Measurements from ENCODE around the gene SELL.
"Not testable (repeated sequence)": the region's sequence is repeated elsewhere in the genome, so short reads cannot be mapped to it uniquely, and the experiment has no call there.

The SELL gene

DNA sequence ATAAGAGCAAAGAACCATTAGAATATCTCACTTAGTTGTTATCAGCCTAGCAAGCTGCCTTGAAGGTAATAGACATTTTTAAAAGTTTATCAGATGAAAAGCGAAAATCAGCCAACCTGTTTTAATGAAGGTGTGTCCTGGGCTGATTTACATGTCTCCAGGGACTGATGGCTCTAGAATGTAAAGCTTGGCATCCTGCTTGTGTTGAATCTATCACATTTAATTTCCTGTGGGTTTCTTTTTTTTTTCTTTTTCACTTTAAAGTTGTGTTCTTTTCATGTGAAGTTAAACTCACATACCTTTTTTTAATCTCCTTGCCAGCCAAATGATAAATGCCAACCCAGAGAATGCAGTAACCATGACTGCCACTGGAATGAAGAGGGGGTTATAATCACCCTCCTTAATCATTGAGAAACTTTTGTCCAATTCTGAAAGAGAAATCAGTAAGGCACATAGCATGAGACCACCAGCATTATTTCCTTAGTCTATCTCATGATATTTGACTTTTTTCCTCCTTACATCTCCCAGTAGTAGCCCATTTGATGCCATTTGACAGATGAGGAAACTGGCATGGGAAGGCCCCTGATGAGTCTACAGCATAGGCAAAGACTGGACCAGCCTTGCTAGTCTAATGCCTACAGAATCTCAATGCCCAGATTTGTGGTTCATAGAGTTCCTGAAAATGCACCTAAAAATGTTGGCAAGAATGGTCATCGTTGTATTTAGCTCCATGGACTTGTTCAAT lies 10.0 kb downstream of the SELL start:
- DNase-seq: no peak

DNA sequence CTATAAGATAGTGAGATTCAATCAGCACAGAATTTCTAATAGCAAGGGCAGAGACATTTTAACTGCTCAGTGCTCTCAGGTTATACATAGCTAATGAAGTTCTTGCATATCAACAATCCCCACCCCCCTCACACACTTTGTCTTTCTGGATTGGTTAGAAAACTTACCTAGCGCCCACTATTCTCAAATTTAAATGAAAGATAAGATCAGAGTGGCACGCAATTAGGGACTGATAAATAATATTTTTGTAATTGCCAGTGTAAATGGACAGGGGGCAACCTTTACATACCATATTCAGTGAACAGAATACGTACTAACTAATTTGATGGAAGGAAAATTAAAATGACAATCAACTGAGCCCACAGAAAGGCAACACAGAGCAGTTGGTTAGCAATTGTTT lies 11.7 kb downstream of the SELL start:
- no peak for DNase-seq

DNA sequence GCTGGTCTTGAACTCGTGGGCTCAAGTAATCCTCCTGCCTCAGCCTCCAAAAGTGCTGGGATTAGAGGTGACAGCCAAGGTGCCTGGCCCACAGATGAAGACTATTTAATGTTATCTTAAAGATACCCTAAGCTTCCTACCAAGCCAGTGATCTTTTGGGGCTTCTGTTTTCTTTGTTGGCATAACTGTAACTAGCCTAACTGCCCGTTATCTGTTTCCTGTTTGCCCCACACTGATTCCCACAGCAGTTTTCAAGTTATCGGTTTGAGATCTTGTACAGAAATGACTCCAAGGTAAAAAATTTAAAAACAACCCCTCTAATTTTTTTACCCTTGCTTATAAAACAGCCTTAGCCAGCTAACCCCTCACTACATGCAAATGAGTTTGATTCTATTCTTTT lies 12.4 kb downstream of the SELL start:
- peak; percentile 20 to 26 for DNase-seq

DNA sequence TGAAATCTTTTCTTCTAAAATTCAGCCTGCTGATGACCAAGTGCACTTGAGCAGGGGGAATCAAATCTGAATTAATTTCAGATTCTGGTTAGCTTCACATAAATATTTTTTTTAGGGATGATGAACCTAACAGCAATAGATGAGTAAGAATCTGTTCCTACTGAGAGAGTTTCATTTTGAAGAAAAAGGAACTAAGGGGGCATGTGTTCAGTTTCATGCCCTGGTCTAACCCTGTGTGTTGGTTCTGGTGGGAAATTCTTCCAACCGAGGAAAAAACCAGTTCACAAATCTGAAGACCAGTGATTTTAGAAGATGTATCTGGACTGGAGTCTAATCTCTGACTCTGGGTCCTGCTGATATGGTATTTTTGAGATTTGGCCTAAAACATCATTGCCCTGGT lies 13.7 kb downstream of the SELL start:
- no peak for DNase-seq

DNA sequence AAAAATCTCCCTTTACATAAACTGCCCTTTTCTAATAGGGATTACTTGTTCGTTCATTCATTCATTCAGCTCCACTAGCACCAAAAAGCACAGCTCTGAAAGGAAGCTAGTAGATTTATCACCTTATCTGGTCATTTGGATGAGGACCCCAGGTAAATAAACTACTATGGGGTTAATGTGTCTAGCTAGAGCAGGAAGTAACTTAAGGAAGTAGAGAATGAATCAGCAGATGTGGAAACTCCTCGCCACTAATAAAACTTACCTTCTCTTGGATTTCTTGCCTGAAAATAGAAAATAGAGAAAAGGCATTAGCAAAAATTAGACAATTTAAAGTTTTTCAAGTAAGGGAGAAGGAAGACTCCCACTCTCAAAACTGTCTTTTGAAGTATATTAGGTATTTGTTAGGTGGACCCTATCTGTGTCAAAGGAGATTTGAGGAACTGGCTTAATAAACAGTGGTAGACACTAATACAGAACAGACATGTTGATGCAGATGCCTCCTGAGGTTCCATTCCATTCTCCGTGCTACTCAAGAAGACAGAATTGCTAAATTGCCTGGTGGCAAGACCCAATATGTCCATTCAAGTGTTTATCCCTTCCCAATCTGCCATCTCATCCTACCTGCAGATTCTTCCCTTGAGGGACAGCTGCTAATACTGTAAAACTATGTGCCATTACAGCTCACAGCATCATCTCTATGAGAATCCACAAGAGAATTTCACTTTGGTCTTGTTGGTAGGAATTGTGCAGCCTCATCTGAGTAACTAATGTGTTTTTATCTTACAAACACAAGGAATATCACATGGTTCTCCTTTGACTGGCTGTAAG lies 14.9 kb downstream of the SELL start:
- peak; percentile 61 to 64 for DNase-seq

DNA sequence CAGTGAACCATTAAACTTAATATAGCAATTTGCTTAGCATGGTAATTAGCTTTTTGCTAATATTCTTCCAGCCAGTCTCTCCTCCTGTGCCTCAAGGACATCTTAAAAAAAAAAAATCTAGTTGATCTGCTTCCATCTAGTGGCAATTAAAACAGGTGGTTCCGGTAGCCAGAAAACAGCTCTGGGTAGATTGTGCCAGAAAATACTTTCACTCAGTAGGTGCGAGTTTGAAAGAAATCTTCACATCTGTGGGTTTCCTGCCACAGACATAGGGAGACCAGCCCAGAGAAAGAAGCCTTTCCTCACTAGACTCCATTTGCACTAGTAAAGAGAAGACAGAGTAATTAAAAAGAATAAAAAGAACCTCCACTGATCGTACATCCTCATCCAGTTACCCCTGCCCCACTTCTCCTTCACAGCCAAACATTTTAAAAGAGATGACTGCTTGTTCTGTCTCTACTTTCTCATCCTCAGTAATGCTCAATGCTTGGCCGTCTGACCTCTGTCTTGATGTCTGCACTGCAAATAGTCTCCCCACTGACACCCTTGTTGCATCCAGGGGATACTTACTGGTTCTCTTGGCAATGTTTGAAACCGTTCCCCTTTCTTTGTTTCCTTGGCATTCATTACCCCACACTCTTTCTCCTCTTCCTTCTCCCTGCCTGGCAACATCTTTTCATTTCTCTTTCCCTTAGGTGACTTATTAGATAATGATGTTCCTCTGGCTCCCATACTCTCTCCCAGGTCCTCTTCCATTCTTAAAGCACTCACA lies 16.9 kb downstream of the SELL start:
- no peak for DNase-seq

DNA sequence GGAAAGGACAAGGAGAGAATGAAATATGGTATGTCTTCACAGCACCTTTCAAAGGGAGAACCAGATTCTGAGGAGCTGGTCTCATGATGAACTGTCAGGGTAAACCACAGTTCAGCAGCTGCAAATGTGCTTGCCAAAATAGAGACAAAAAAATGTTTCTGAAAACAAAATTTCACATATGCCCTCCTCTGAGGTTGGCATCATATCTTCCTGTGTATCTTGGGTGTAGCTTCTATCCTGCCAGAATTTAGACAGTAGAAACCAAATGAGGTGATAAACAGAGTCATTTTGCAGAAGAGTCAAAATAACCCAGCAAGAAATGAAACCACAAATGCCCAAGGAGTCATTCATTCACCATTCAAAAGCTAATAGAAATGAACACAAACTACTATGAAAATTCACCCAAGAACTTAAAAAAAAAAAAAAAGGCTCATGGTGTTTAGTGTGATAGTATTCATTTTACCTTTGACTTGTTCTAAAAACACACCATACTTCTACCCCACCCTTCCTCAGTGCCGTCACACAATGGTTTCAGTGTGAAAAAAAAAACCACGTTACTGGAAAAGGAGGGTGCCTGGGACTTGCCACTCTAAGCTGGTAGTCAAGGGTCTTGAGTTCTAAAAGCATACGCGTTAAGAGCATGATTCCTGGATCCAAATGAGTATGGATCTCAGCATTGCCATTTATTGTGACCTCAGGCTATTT lies 18.5 kb downstream of the SELL start:
- no peak for DNase-seq

DNA sequence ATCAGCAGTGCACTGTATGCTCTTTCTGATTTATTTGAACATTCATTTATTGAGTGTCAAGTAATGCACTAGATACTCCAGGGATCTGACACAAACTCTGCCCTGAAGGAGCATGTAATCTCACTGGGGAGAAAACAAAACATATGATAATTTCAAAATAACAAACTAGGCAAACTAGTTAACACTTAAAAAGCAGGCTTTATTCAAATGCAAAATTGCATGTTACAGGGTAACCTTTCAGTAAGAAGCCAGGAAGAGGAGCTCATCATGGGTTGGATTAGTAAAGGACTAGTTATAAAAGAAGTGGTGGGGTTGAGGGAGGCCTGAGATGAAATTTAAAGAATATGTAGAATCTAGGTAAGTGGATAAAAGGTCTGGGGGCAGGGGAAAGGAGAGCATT lies 20.9 kb downstream of the SELL start:
- DNase-seq: no peak

DNA sequence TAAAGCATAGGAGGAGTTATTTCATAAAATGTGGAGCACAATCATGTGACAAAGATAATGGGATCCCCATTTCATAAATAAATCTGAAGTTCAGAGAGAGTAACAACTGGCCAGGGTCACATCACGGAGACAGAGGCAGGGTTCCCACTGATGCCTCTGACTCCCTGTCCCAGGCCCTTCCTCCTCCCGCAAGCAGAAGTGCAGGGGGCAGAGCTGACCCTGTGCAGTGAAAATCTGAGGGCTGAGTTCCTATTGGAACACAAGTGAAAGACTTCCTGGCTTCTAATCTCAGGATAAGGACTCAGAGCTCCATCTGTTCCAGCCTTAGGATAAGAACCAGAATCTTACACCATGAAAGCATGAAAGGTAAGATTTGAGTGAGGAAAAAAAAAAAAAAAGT lies 22.0 kb downstream of the SELL start:
- DNase-seq: no peak

DNA sequence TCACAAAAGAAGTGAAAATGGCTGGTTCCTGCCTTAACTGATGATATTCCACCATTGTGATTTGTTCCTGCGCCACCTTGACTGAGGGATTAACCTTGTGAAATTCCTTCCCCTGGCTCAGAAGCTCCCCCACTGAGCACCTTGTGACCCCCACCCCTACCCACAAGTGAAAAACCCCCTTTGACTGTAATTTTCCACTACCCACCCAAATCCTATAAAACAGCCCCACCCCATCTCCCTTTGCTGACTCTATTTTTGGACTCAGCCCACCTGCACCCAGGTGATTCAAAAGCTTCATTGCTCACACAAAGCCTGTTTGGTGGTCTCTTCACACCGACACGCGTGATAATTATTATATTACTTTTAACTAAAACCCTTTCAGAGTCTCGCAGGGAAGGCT lies 23.0 kb downstream of the SELL start:
- DNase-seq: not testable (repeated sequence)

DNA sequence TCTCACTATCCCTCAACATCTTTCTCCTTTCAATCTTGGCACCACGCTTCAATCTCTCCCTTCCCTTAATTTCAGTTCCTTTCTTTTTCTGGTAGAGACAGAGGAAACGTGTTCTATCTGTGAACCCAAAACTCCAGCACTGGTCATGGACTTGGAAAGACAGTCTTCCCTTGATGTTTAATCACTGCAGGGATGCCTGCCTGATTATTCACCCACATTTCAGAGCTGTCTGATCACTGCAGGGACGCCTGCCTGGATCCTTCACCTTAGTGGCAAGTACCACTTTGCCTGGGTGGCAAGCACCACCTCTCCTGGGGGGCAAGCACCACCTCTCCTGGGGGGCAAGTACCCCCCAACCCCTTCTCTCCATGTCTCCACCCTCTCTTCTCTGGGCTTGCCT lies 27.8 kb downstream of the SELL start:
- DNase-seq: no peak

DNA sequence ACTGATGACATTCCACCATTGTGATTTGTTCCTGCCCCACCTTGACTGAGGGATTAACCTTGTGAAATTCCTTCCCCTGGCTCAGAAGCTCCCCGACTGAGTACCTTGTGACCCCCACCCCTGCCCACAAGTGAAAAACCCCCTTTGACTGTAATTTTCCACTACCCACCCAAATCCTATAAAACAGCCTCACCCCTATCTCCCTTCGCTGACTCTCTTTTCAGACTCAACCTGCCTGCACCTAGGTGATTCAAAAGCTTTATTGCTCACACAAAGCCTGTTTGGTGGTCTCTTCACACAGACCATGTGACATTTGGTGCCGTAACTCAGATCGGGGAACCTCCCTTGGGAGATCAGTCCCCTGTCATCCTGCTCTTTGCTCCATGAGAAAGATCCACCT lies 28.3 kb downstream of the SELL start:
- DNase-seq: not testable (repeated sequence)

DNA sequence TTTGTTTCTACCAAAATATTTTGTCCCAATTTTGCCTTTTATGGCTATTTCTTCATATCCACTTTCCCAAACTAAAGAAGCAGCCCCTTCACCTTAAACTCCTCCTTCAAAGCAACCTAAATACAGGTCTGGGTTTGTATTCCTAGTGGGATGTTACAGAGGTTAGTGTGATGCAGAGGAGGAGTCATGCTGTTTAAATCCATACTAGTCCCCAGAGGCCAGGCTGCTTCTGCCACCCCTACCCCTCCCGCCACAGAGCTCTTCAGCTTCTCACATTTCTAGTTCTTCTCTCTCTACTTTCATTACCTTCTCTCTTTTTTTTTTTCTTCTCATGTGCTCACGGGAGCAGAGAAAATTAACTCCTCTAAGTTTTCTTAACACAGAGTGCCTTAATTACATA lies 29.3 kb downstream of the SELL start:
- no peak for DNase-seq

DNA sequence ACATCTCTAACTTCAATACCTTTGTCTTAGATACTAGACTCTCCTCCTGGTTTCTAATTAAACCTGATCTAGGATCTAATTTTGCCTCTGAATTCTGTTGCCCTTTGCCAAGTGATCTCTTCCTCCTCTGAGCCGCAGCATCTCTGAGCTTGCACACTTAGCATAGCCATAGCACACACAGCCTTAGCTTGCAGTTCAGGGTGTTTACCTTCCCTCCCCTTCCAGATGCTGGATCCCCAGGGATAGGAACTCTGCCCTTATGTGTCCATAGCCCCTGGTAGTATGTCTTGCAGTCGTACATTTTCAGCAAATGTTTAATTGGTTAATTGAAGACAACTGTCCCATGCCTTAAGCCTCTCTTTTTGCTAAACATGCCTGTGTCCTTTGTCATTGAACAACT lies 30.3 kb downstream of the SELL start:
- DNase-seq: no peak

DNA sequence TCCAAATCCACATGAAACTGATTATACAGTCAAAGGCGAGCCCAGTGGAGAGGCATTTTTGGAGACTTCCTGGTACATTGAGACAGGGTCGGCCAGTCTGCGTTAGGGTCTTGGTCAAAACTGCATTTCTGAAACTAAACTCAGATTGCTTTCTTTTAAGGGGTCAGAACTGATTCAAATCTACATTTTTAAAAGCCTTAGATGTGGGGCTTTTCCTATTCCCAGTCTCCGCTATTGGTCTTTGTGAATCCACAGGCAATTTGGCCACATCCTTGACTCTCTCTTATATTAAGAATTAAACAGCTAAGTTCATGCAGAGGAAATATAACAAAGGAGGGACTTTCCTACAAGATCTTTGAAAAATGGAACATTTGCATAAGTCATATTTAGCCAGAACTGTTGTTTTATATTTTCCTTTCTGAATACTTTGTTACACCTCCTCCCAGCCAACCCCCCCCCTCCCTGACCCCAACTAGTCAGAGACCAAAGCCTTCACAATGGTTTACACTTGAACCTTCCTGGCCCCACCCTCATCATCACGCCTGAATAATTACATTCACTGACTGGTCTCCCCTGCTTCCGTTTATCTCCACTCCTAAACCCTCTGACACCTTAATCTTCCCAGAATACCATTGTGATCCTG lies 30.9 kb downstream of the SELL start:
- DNase-seq: no peak

DNA sequence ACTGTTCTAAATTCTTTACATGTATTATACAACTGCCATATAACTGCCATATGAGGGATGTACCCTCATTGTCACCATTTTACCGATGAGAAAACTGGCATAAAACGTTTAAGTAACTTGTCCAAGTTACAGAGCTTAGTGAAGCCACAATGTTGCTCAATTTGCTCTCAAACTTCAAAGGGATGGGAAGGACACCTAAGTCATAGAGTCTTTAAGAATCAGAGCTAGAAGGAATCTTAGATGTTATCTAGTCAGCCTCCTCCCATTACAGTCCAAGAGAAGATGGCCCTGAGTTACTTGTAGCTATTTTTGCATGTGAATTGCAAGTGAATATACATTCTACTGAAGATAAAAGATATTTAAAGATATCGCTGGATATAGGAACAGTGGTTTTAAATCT lies 31.7 kb downstream of the SELL start:
- DNase-seq: no peak

DNA sequence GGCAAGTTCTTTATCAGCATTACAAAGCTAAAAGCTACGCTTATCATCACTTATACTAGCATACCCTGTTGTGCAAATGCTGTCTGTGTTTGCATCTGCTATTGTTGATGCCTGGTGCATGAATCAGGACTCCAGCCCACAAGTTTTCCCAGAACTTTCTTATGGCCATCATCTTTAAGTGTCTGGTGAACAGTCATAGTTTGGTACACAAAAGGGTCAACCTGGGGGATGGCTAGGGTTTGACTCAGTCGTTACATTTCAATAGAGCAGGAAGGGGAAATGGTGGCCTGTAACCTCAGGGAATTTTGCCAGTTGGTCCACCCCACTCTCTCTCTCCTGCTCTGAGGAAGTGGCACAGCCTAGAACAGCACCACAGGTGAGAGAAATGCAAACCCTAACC lies 35.4 kb downstream of the SELL start:
- no peak for DNase-seq

DNA sequence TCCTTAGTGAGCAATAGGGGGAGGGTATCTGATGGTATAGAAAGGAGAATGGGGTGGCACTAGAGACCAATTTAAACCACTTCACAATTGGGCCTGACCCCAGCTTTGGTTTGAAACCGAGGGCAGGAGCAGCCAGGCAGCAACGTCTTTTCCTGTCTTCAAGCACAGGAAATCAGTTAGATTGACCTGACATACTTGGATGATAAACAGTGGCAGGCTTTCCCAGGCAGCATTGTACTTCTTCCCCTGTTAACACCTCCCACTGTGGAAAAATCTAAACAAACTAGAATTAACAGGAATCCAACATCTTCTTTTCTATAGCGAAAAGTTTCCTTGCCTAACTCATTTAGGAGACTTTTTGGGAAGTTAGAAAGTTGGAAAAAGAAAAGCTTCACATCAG lies 40.6 kb downstream of the SELL start:
- no peak for DNase-seq

DNA sequence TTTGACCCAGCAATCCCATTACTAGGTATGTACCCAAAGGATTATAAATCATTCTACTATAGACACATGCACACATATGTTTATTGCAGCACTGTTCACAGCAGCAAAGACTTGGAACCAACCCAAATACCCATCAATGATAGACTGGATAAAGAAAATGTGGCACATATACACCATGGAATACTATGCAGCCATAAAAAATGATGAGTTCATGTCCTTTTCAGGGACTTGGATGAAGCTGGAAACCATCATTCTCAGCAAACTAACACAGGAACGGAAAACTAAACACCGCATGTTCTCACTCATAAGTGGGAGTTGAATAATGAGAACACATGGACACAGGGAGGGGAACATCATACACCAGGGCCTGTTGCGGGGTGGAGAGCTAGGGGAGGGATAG lies 41.2 kb downstream of the SELL start:
- not testable (repeated sequence) for DNase-seq

DNA sequence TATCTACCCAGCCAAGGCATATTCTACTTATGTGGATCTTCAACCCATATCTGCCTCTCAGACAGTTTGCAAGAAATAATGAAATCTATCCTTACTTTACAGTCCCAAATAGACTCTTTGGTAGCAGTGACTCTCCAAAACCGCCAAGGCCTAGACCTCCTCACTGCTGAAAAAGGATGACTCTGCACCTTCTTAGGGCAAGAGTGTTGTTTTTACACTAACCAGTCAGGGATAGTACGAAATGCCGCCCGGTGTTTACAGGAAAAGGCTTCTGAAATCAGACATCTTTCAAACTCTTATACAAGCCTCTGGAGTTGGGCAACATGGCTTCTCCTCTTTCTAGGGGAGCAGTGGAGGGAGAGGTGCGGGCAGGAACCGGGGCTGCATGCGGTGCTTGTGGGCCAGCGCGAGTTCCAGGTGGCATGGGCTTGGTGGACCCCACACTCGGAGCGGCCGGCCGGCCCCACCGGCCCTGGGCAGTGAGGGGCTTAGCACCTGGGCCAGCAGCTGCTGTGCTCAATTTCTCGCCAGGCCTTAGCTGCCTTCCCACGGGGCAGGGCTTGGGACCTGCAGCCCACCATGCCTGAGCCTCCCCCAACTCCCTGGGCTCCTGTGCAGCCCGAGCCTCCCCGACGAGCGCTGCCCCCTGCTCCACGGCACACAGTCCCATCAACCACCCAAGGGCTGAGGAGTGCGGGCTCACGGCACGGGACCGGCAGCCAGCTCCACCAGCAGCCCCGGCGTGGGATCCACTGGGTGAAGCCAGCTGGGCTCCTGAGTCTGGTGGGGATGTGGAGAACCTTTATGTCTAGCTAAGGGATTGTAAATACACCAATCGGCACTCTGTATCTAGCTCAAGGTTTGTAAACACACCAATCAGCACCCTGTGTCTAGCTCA lies 43.5 kb downstream of the SELL start:
- not testable (repeated sequence) for DNase-seq

DNA sequence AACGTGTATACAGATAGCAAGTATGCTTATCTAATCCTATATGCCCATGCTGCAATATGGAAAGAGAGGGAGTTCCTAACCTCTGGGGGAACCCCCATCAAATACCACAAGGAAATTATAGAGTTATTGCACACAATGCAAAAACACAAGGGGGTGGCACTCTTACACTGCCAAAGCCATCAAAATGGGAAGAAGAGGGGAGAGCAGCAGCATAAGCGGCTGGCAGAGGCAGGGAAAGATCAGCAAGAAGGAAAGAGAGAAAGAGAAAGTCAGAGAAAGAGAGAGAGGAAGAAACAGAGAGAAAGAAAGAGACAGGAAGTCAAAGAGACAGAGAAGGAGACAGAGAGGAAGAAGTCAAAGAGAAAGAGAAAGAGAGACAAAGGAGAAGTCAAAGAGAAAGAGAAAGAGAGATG lies 44.2 kb downstream of the SELL start:
- DNase-seq: not testable (repeated sequence)
